Lower leg skin (tissue), 4 donors: ENCODE data around the gene PPARG. TPM values are rescaled to one million over a fixed set of nuclear protein-coding genes. Genes with fewer than 3 reads are reported as not detected.
"Not testable (repeated sequence)": the region's sequence is repeated elsewhere in the genome, so short reads cannot be mapped to it uniquely, and the experiment has no call there.

Experiments
- DNase-seq, 2 donors: peaks; one replicate each; pipeline ENCODE4 v3.0.0-alpha.2; 2019; ENCODE audit warnings: low spot score in 2 of 2
- H3K4me3 ChIP-seq: fragments of 200-600 bp; sonication (generic); 2 replicates; pipeline ENCODE4 v1.5.1; 2017; ENCODE audit warnings: mild to moderate bottlenecking, low read depth; ENCODE audit not compliant: poor library complexity, severe bottlenecking
- CTCF ChIP-seq, 3 donors: fragments of 450-650 bp; IDR thresholded peaks; one replicate each; pipeline ENCODE4 v1.5.1; 2016; ENCODE audit warnings: antibody characterized with exemption in 3 of 3, mild to moderate bottlenecking in 3 of 3, moderate library complexity in 2 of 3
- POLR2A ChIP-seq, 2 donors: fragments of 450-650 bp; IDR thresholded peaks; one replicate each; pipeline ENCODE4 v1.6.1; 2016 to 2017; ENCODE audit warnings: antibody characterized with exemption in 2 of 2, mild to moderate bottlenecking in 1 of 2, moderate library complexity in 1 of 2
- WGBS, 2 donors: methylation state at CpG; one replicate each; pipeline ENCODE4 v1.1.5; 2018; 5-methylcytosine and 5-hydroxymethylcytosine counted together
- intact Hi-C: fragments of 100-400 bp; cut with DNase I; formaldehyde crosslinking; loops from one replicate; pipeline ENCODE4 v1.15.0; 2023; ENCODE audit warnings: low total_unique reads
- total RNA-seq, 4 donors: library from RNA; depleted of rRNA; stranded (reverse); fragments of >200 nt; gene quantifications; one replicate each; pipeline ENCODE4 v1.1.0, GENCODE V29; 2016

Gene PPARG
- total RNA-seq, 4 donors from 2014 or later, result 8.4 to 14.1 (median 9.8) TPM

- intact Hi-C loops, result no loop called here
- no peak overlapping the region for H3K4me3 ChIP-seq
- no peak for TF ChIP-seq POLR2A (IDR thresholded peaks at IDR 0.05)
- TF ChIP-seq CTCF (IDR thresholded peaks at IDR 0.05), result no peak
- no peak for DNase-seq
- WGBS, 2 donors, result 57 to 63% methylated on average over 24 of the region's 24 CpGs
Measured at GRCh38 chr3:12444582-12445471, 156.0 kb downstream of the PPARG start.

- intact Hi-C loops, result no loop called here
- H3K4me3 ChIP-seq, result no peak overlapping the region
- WGBS, 2 donors, result 93% methylated on average over 8 of the region's 8 CpGs
- no peak for DNase-seq
- TF ChIP-seq POLR2A (IDR thresholded peaks at IDR 0.05), result no peak
- TF ChIP-seq CTCF (IDR thresholded peaks at IDR 0.05), result no peak
Measured at GRCh38 chr3:12445523-12446240, 156.8 kb downstream of the PPARG start.

GRCh38 chr3:12446298-12446697 lies 157.4 kb downstream of the PPARG start:
- no peak overlapping the region for H3K4me3 ChIP-seq
- 92 to 96% methylated on average over 7 of the region's 7 CpGs for WGBS, 2 donors
- intact Hi-C loops, result no loop called here
- TF ChIP-seq CTCF (IDR thresholded peaks at IDR 0.05), result no peak
- TF ChIP-seq POLR2A (IDR thresholded peaks at IDR 0.05), result no peak
- no peak for DNase-seq

- DNase-seq, result no peak
- WGBS, 2 donors, result 95 to 96% methylated on average over 4 of the region's 4 CpGs
- TF ChIP-seq POLR2A (IDR thresholded peaks at IDR 0.05), result no peak
- TF ChIP-seq CTCF (IDR thresholded peaks at IDR 0.05), result no peak
- intact Hi-C loops, result no loop called here
- H3K4me3 ChIP-seq, result no peak overlapping the region
Measured at GRCh38 chr3:12447075-12447474, 158.2 kb downstream of the PPARG start.

GRCh38 chr3:12448404-12449202 lies 159.7 kb downstream of the PPARG start:
- DNase-seq, H3K4me3 ChIP-seq, intact Hi-C loops: not testable (repeated sequence)
- WGBS, 2 donors, result 69 to 80% methylated on average over 4 of the region's 4 CpGs
